SK-N-MC (cell line): ENCODE data around the gene ZNF524.
A peak's percentile ranks its signal among the peaks of the same experiment; 100 is the strongest.

Source experiments
- DNase-seq: peaks from one replicate; pipeline ENCODE4 v3.0.0-alpha.2; 2011; ENCODE audit warnings: low read depth, low spot score
- H3K27ac ChIP-seq: fragments of 200-600 bp; sonication (generic); 2 replicates; pipeline ENCODE4 v1.5.1; 2016; ENCODE audit warnings: mixed run types
- H3K36me3 ChIP-seq: fragments of 200-600 bp; sonication (generic); 2 replicates; pipeline ENCODE4 v1.6.1; 2017; ENCODE audit warnings: antibody characterized with exemption, low read length, mixed read lengths; ENCODE audit not compliant: insufficient read depth
- H3K4me3 ChIP-seq: fragments of 200-600 bp; sonication (generic); 2 replicates; pipeline ENCODE4 v1.5.1; 2016
- H3K9ac ChIP-seq: fragments of 200-600 bp; sonication (generic); 2 replicates; pipeline ENCODE4 v1.8.0; 2017; ENCODE audit warnings: mixed run types, mixed read lengths; ENCODE audit not compliant: insufficient read length
- H3K9me3 ChIP-seq: fragments of 200-600 bp; sonication (generic); 2 replicates; pipeline ENCODE4 v1.6.1; 2017; ENCODE audit warnings: low read depth, mild to moderate bottlenecking, antibody characterized with exemption, low read length, moderate library complexity, mixed read lengths
- EZH2 ChIP-seq: fragments of 200-600 bp; sonication (generic); IDR thresholded peaks from one replicate; pipeline ENCODE4 v1.6.1; 2017; ENCODE audit warnings: antibody characterized with exemption
- FOXP2 ChIP-seq: optimal IDR thresholded peaks from 2 replicates; pipeline ENCODE3; 2011; ENCODE audit warnings: mild to moderate bottlenecking, moderate library complexity; ENCODE audit not compliant: insufficient read depth; ENCODE audit errors: extremely low read length, control extremely low read depth
- POLR2AphosphoS5 ChIP-seq: IDR thresholded peaks from 2 replicates; pipeline ENCODE4 v1.6.1; 2012; ENCODE audit warnings: mild to moderate bottlenecking, low read depth, low read length, borderline replicate concordance

Gene ZNF524

DNA sequence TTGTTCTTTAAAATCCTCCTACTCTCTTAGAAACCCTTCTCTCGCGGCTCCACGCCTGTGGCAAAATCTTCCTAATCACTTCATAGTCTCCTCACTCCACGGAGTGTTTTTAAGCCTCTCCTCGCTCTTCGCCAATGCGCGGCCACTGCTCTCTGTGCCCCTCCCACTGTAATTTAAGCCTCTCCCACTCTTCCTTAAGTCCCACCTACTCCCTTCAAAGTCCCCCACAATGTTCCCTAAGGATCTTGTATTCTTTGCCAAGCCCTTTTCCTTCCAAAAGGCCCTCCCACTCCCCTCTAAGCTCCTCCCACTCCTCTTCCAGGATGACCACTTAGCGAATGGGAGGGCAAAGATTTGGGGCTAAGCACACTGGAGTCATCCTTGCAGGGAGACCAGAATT lies 2.1 kb upstream of the ZNF524 start:
- H3K9ac ChIP-seq: no peak overlapping the region
- peaks cover 28% of the 10 kb centered on the region for H3K36me3 ChIP-seq
- no peaks in the 10 kb centered on the region for H3K9me3 ChIP-seq
- H3K4me3 ChIP-seq: peak overlapping the region; percentile 72
- H3K27ac ChIP-seq: peak overlapping the region; percentile 76
- DNase-seq: no peak
- TF ChIP-seq EZH2 (no peak), FOXP2 (no peak), POLR2AphosphoS5 (no peak)

DNA sequence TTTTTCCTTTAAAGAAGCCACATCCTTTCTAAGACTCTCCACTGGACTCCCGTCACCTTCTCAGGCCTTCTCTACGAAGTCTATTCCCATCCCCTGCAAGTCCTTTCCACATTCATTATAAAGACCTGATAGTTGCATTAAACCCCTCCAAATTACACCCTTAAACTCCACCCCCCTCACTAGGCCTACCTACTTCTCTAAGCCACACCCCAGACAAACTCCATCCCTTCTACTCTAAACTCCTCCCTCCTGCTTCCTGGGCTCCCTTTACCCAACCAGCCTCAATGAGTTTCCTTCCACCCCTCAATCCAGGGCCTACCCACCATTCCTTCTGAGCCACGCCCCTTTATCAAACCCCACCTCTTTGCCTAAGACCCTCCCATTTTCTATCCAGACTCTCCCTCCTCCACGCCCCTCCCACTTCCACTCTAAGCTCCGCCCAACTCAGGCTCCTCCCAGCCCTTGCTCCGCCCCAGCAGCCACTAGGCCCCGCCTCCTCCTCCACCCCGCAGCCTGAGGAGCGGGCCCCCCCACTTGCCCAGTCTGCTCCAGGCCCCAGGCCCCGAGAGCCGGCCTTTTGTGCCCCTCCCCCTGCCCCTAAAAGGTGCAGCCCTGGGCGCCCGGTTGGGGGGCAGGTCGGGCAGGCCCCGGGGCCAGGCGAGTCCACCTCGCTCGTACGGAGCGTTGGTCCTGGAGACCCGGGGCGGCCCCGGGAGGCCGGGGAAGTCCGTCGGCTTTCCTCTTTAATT lies 1.2 kb upstream of the ZNF524 start:
- Histone ChIP-seq H3K36me3 (peaks cover 28% of the 10 kb centered on the region), H3K9me3 (no peaks in the 10 kb centered on the region), H3K4me3 (peak overlapping the region; percentile 100), H3K27ac (peak overlapping the region; percentile 99), H3K9ac (peak overlapping the region; percentile 98)
- DNase-seq: peak; percentile 99
- TF ChIP-seq POLR2AphosphoS5: peak; percentile 40; the same call in 1 of the 2 replicates
- TF ChIP-seq FOXP2: no peak

DNA sequence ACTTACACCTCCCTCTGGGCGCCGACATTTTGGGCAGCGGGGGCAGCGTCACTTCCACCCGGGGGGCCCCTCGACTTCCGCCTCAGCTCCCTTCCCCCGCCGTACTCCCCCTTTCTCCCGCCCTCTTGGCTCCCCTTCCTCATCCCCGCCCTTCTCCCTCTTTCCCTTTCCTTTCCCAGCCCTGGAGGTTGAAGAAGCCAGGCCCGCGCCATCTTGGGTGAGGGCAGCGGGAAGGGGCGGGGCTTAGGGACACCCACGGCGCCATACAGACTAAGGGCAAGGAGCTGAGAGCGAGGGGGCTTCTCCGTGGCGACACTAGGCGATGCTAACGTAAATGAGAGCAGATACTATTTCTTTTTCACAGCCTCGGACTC lies 633 bp upstream of the ZNF524 start, which contains the start of gene FIZ1:
Gene FIZ1 (minus strand): TSS at position 50 of the 374 bp plus-strand sequence. CDS start 1,652 bp downstream, outside the sequence.
- Histone ChIP-seq H3K27ac (peak within 1 kb of the TSS; percentile 99), H3K9ac (peak within 1 kb of the TSS; percentile 98), H3K36me3 (peaks cover 28% of the 10 kb centered on the region), H3K9me3 (no peaks in the 10 kb centered on the region), H3K4me3 (peak within 1 kb of the TSS; percentile 100)
- TF ChIP-seq EZH2 (no peak), POLR2AphosphoS5 (peak; percentile 48)
- peak; percentile 96 for DNase-seq

DNA sequence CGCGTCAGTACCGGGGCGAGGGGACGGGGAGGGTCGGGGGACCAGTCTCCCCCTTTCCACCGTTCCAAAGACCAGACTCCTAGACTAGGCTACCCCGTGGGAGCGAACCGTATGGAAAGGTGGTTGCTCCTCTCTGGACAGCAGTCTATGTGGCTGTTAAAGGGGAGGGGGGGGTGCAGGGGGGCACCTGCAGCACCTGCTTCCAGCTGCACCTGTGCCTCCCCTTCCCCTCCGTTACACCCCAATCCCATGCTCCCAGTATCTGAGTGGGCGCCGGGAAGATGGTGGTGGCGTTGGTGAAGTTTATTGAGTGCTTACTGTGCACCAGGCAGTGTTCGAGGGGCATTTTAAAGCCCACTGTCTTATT lies 557 bp downstream of the ZNF524 start:
- peak overlapping the region; percentile 100 for H3K4me3 ChIP-seq
- DNase-seq: no peak
- peak overlapping the region; percentile 79 for H3K9ac ChIP-seq
- H3K27ac ChIP-seq: peak overlapping the region; percentile 99
- TF ChIP-seq FOXP2: no peak
- no peak for TF ChIP-seq EZH2
- TF ChIP-seq POLR2AphosphoS5: peak; percentile 55; the same call in 1 of the 2 replicates
- peaks cover 17% of the 10 kb centered on the region for H3K36me3 ChIP-seq
- H3K9me3 ChIP-seq: no peaks in the 10 kb centered on the region

DNA sequence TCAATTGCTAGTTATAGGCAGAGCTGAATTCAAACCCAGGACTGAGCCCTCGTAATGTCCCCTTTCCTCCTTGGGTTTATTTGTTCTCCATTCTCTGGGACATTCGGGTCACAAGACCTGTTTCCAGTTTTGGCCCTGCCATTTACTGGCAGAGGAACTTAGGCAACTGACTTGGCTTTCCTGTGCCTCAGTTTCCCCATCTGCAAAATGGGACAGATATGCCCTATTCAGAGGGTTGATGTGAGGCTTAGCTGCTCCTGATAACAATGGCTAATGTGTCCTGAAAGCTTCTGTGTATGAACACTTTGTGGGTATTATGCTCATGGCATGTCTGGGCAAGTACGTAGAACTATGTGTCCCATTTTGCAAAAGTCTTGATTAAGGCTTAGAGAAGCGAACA lies 996 bp downstream of the ZNF524 start:
- H3K4me3 ChIP-seq: peak overlapping the region; percentile 100
- no peaks in the 10 kb centered on the region for H3K9me3 ChIP-seq
- peak overlapping the region; percentile 79 for H3K9ac ChIP-seq
- no peak for TF ChIP-seq EZH2
- no peak for TF ChIP-seq FOXP2
- TF ChIP-seq POLR2AphosphoS5: no peak
- H3K36me3 ChIP-seq: peaks cover 12% of the 10 kb centered on the region
- no peak for DNase-seq
- H3K27ac ChIP-seq: peak overlapping the region; percentile 99

DNA sequence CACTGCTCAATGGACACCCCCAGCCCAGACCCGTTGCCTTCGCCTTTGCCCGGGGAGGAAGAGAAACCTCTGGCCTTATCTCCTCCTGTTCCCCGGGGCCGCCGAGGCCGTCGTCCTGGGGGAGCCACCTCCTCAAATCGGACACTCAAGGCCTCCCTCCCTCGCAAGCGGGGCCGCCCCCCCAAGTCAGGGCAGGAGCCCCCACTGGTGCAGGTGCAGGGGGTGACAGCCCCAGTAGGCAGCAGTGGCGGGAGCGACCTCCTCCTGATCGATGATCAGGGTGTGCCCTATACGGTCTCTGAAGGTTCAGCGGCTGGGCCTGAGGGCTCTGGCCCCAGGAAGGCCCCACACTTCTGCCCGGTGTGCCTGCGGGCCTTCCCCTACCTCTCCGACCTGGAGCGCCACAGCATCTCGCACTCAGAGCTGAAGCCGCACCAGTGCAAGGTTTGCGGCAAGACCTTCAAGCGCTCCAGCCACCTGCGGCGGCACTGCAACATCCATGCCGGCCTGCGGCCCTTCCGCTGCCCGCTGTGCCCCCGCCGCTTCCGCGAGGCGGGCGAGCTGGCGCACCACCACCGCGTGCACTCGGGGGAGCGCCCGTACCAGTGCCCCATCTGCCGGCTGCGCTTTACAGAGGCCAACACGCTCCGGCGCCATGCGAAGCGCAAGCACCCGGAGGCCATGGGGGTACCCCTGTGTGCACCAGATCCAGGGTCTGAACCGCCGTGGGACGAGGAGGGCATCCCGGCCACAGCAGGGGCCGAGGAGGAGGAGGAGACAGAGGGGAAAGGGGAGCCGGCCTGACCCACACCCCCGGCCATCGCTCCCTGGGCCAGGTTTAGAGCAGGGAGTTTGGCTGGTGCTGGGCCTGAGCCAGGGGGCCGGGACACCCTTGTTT lies 2.3 kb downstream of the ZNF524 start:
- Histone ChIP-seq H3K9me3 (no peaks in the 10 kb centered on the region), H3K36me3 (peaks cover 2% of the 10 kb centered on the region; the same call in 1 of the 2 replicates), H3K27ac (no peak overlapping the region), H3K9ac (no peak overlapping the region), H3K4me3 (no peak overlapping the region)
- DNase-seq: no peak
- TF ChIP-seq FOXP2 (no peak), POLR2AphosphoS5 (no peak), EZH2 (no peak)

DNA sequence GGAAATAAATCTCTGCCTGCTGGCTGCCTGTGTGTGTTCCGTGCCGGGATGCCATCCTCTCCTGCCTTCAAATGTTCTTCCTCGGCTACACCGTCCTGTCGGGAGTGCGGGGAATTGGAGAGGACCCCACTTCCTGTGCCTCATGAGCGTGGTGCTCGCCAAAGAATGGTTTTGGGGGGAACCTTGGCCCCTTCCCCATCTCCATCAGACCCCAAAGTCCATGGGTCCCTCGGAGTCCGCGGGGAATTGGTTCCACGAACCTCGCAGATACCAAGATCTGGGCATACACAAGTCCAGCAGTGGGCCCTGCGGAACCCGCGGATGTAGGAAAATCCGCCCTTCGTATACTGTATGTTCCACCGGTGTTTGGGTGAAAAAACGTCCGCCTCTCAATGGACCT lies 3.0 kb downstream of the ZNF524 start:
- H3K9ac ChIP-seq: no peak overlapping the region
- no peak for DNase-seq
- H3K27ac ChIP-seq: peak overlapping the region; percentile 98; the same call in 1 of the 2 replicates
- TF ChIP-seq FOXP2 (no peak), POLR2AphosphoS5 (no peak), EZH2 (no peak)
- no peaks in the 10 kb centered on the region for H3K36me3 ChIP-seq
- no peak overlapping the region for H3K4me3 ChIP-seq
- no peaks in the 10 kb centered on the region for H3K9me3 ChIP-seq

DNA sequence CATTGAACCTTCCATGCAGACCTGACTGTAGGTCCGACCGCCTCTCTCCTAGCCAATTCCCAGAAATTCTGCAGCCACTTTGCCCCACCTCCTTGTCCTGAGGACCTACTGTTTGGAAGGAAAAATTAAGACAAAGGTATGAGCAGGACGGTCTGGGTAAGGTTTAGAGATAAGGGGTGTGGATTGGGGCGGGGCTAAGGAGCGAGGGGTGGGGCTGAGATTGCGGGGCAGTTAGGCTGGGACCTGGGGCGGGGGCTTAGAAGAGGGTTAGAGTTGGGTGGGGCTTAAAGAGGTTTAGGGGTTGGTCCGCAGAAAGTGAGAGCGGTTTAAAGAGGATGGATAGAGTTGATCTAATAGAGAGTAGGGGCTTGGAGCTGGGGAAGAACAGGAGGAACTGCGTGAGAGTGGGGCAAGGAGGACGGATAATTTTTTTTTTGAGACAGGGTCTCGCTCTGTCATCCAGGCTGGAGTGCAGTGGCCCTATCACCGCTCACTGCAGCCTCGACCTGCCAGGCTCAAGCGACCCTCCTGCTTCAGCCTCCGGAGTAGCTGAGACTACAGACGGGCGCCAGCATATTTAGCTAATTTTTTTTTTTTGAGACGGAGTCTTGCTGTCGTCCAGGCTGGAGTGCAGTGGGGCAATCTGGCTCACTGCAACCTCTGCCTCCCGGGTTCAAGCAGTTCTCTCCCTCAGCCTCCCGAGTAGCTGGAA lies 3.6 kb downstream of the ZNF524 start:
- Histone ChIP-seq H3K9me3 (no peaks in the 10 kb centered on the region), H3K4me3 (no peak overlapping the region; the same call in 1 of the 2 replicates), H3K9ac (no peak overlapping the region), H3K27ac (peak overlapping the region; percentile 98), H3K36me3 (no peaks in the 10 kb centered on the region)
- no peak for DNase-seq
- TF ChIP-seq POLR2AphosphoS5: no peak
- TF ChIP-seq EZH2: no peak
- no peak for TF ChIP-seq FOXP2
